HPDE6-E6E7 (cell line): ENCODE data around the gene SH2D7.
"Not testable (repeated sequence)": the region's sequence is repeated elsewhere in the genome, so short reads cannot be mapped to it uniquely, and the experiment has no call there.

Experiments used
- DNase-seq: peaks from one replicate; pipeline ENCODE4 v3.0.0; 2011; ENCODE audit warnings: missing footprints; ENCODE audit errors: extremely low spot score

SH2D7 gene

GRCh38 chr15:78140292-78140691 lies 47.9 kb downstream of the SH2D7 start:
- DNase-seq, result no peak

- DNase-seq, result no peak
Observed at GRCh38 chr15:78142332-78142731, 50.0 kb downstream of the SH2D7 start.

- no peak for DNase-seq
Observed at GRCh38 chr15:78146425-78147154, 54.2 kb downstream of the SH2D7 start.

GRCh38 chr15:78147566-78147965 lies 55.2 kb downstream of the SH2D7 start:
- DNase-seq, result no peak

- no peak for DNase-seq
Observed at GRCh38 chr15:78148392-78149067, 56.2 kb downstream of the SH2D7 start.

GRCh38 chr15:78149068-78149804 lies 56.9 kb downstream of the SH2D7 start, which contains the start of gene IDH3A:
Gene IDH3A, plus strand, starts transcription at chr15:78149362. Its CDS starts 42 bp downstream, at chr15:78149404.
- DNase-seq, result peak; percentile 86

GRCh38 chr15:78149805-78150751 lies 57.7 kb downstream of the SH2D7 start:
- DNase-seq, result no peak

GRCh38 chr15:78151075-78151474 lies 58.7 kb downstream of the SH2D7 start:
- not testable (repeated sequence) for DNase-seq
